M059J (cell line): Measurements from ENCODE around the gene C1orf87. TPM values are rescaled to one million over a fixed set of nuclear protein-coding genes. Genes with fewer than 3 reads are reported as not detected.
A peak's percentile ranks its signal among the peaks of the same experiment; 100 is the strongest.

Experiments
- DNase-seq: peaks from one replicate; pipeline ENCODE4 v3.0.0-alpha.2; 2012; ENCODE audit warnings: low read depth
- total RNA-seq: library from RNA; depleted of rRNA; stranded (reverse); fragments of >200 nt; shearing (Covaris generic); gene quantifications from 2 replicates; pipeline ENCODE4 v1.2.3, GENCODE V29; 2014; rRNA removed

Gene C1orf87
- total RNA-seq, 1 experiment from 2014 or later: not detected

DNA sequence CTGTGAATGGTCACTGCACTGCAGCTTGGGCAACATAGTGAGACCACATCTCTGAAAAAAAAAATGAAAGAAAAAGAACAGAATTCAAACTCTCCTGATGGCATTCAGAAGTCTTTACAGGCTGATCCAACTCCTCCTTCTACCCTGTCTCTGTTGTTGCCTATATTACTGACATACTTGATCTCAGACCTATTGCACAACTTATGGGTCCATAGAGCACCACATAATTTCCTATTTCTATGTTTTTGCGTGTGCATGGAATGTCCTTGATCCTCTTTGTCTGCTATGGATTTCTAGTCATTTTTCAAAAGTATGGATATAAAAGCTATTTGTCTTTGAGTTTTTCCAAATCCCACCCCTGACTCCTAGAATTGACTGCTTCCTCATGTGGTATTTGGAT lies 124.6 kb downstream of the C1orf87 start:
- no peak for DNase-seq

DNA sequence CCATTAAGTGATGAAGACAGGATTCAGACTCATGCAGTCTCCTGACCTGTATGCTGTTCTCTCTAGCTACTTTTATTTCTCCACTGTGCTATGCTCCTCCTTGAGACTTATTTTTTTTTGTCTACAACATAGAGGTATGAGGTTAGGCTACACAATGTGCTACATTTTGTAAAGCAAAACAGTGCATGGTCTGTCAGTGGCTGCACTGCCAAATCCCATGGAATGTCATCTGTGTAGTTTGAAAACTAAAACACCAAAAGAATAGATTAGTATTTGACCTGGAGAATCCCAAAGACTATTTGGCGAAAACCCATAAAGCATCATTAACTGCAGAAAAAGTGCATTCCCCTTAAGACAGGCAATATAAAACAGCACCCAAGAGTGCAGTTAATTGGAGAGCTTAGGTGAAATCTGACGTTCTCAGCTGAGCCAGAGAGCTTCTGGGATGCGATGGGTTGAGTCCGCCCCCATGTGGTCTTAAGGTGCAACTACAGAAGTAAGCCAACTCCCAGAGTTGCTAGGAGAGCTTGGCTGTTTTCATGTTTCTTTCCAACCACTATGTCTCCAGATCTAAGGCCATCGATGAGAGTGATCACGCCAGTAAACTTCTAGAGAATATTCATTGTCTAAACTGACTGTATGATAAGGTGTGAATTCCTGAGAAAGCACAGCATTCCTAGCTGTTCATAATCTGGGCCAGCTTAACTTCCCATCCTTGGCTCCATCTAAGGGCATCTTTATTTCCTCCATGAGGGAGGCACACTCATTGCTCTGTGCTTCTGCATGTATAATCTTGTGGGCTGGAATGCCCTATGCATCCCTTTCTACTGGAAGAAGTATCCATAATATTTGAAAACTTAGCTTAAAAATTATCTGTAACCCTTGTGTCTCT lies 126.3 kb downstream of the C1orf87 start:
- DNase-seq: peak; percentile 55

DNA sequence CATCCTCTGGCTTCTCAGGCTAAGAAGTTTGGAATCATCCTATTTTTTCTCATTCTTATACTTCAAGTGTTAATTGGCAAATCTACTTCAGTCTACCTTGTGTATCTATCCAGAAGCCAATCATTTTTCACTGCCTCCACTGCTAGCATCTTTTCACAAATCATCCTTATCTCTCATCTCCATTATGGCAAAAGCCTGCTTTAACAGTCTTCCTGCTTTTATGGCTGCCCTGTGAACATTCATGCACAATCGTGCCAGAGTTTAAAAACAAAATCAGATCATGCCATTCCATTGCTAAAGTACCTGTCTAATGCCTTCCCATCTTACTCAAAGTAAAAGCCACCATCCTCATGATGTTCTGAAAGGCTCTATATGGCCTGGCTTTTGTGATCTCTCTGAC lies 127.8 kb downstream of the C1orf87 start:
- DNase-seq: no peak

Other genes starting within 250 kb of the C1orf87 start
- gene CYP2J2, start 147.0 kb downstream of the C1orf87 start, total RNA-seq: 1.7 and 3.2 TPM in 2 replicates